Stimulated activated CD8-positive, alpha-beta memory T cell treated with anti-CD3 and anti-CD28 coated beads, Interleukin-4, amount 100 ng/mL, for 4 hours (primary cell): ENCODE measurements around the gene OR2V2.
"Not testable (repeated sequence)": the region's sequence is repeated elsewhere in the genome, so short reads cannot be mapped to it uniquely, and the experiment has no call there.

ENCODE experiments used
- DNase-seq, 2 donors: peaks; one replicate each; pipeline ENCODE4 v3.0.0-alpha.2; 2020; ENCODE audit warnings: low read depth in 2 of 2, low spot score in 1 of 2

The OR2V2 gene

DNA sequence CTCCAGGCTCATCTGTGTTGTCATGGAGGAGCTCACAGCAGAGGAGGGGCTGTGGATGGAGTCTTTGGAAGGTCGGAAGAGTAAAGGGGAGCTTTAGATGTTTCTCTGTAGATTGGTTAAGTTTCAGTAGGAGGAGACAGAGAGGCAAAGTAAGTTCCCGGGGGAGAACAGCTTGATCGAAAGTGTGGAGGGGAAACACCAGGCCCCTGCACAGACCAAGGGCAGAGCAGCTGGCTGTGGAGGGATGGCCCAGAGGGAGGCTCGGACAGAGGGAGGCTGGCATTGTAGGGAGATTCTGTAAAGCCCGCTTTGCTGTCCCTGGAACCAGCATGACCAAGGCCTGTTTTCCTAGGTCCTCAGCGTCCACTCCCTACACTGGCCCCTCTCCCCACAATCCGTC, 5.3 kb upstream of the OR2V2 start:
- DNase-seq: no peak

- no peak for DNase-seq
Observed at GRCh38 chr5:181145133-181145532, 2.3 kb upstream of the OR2V2 start.

- no peak for DNase-seq
Observed at GRCh38 chr5:181149355-181149754, 2.0 kb downstream of the OR2V2 start.

GRCh38 chr5:181149806-181150733, 2.7 kb downstream of the OR2V2 start:
- DNase-seq: no peak

GRCh38 chr5:181151146-181151545, 3.8 kb downstream of the OR2V2 start:
- no peak for DNase-seq

DNA sequence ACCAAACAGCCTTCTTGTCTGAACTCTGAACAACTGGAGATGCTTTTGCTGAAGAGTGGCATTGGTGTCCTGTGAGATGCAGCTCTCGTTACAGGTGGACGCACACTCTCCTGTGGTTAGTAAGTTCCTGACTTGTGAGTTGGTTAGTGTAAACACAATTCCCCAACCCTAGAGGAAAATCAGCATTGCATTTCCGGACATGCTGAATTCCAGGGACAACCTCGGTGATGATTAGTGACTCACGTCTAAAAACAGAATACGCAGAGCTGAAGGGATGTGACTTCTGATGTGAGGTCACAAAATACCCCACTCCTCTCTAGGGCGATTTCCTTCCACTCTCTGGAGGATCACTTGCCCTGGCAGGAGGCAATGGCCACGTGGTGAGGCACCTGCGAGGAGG, 5.0 kb downstream of the OR2V2 start:
- no peak for DNase-seq

DNA sequence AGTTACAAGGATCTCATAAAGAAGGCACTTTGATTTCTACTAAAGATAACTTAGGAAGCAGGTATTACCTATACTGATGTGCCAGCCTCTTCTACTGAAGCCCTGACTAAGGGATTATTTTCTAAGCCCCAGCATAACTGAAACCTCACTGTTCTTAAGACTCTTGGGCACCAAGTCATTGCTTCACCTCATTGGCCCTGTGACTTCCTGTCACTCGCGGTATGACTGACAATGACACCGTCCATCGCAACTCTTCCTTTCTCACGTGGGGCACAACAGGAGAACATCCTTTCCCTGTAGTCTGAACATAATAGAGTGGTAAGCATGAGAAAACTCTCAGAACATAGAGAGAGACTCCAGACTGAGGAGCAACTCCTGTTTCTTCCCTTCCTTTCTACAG, 6.4 kb downstream of the OR2V2 start:
- no peak for DNase-seq

DNA sequence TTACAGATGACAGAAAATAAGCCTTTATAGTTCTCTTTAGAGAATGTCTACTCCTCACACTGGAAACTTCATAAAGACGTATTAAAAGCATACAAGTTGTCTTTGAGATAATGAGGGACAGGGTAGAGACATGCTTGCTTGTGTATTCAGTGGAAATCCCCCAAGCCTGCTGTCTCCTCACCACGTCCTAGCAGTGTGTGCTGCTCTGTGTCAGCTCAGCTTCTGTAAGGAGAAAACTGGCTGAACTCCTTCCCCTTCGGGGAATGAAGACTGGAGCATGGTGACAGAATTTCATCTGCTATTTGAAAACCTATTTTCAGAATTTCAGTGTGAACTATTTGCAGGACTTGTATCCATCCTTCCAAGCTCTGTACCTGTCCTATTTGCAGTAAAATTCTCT, 9.4 kb downstream of the OR2V2 start:
- DNase-seq: no peak

GRCh38 chr5:181158869-181159268, 11.5 kb downstream of the OR2V2 start:
- no peak for DNase-seq

DNA sequence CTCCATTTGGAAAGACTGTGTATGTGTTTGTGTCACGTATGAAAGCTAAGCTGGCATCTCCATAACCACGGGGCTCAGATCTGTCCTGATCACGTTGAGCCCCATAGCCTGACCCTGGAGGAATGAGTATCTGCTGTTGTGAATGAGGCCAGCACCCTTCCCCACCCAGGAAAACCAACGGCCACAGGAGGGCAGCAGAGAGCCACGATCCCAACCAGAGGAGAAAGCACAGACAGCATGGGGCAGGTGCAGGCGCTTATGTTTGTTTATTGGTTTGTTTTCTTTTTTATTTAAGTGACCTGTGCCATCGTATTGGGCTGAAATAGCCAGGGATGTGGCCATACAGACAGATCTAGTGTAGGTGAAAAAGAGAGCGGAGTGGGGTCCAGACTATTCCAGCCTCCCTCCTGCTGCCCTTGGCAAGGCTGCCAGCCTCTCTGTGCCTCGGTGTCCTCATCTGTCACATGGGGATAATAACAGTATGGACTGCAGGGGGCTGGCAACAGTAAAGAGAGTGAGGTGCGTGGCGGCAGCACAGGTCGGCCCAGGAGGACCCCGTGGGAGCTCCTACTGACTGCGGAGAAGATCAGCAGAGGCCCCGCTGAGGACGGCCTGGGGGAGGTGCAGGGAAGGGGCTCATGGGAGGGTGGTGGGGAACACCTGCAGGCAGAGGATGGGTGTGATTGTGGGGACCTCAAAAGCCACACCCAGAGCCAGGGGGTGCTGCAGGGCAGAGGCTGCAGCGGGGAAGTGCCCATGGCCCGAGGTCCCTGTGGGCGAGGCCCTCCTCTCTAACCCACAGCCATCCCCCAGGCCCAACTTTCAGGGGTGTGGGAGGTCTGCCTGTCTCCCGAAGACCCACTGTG, 12.1 kb downstream of the OR2V2 start:
- peak; percentile 70 to 98 for DNase-seq

DNA sequence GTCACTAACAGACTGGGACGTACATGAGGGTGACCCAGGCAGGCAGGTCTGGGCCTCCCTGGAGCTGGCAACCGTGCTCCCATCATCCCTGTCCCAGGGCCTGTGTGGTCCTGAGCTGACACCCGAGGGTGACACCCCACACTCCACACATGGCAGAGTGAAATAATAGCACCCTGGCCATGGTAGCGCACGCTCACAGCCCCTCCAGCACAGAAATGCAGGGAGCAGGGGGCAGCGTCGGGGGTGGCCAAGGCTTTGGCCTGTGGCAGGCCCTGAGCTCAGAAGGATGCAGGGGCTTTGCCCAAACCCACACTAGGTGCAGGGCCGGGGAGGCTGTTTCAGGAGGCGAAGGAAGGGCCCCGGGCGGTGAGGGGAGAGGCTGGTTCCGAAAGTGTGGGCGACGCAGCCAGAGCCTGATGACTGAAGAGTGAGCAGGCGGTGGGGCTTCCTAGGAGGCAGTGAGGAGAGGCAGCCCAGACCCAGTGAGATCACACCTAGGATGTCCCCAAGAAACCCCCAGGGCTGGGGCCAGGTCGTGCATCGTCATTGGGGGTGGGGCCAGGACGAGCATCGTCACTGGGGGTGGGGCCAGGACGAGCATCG, 12.9 kb downstream of the OR2V2 start:
- peak; percentile 51 to 64 for DNase-seq

GRCh38 chr5:181160755-181161533, 13.6 kb downstream of the OR2V2 start:
- not testable (repeated sequence) for DNase-seq

GRCh38 chr5:181161534-181162175, 14.3 kb downstream of the OR2V2 start:
- no peak for DNase-seq

DNA sequence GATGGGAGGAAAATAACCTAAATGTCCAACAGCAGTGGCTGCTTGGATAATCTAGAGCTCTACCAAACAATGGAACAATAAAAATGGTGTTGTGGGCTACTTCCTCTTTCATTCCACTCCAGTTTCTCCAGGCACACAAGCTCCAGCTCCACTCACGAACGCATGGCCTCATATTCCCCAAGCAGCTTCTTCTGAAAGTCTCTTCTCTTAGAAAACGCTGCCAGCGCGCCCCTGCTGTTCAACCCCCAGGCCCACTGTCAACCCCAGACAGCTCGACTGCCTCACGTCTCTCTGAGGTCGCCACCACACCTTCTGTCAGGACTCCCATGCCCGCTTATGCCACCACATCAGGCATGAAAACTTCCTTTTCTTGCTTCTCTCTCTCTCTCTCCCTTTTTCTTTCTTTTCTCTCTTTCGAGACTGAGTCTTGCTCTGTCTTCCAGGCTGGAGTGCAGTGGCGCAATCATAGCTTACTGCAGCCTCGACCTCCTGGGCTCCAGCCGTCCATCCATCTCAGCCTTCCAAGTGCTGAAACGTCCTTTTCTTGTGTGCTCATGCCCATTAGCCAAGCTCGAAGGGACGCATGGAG, 16.2 kb downstream of the OR2V2 start:
- DNase-seq: no peak

DNA sequence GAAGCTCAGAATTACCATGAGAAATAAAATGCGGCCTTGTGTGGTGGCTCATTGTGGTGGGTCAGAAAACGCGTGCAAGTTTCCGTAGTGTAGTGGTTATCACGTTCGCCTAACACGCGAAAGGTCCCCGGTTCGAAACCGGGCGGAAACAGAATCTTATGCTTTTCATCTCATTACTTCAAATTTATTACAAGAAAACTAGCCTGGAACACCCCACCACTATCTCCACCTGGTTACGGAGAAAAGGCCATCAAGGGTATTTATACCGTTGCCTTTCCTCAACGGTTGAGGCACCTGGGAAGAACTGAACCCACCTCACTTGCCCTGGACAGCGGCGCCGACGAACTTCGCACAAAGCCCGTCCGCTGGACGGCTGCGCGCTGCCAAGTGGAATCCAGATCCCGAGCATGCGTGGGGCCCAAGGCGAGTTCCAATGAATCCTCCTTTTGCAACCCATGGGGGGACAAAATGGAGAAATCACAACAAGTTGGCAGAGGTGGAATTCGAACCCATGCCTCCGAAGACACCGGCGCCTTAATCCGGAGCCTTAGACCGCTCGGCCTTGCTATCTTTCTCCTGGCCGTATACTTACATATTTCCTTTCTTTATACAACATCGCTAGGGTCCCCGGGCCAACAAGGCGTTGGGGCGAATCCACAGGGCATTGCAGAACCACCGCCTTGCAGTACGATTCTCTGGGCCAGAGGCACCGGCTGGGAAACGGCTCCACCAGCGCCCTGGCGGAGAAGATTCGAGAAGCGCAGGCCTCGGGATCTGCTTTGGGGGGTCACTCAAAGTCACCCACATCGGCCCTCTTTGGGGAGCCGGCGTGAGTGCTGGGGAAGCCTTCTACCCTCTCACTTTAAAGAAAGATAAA, 16.9 kb downstream of the OR2V2 start:
- DNase-seq: no peak

- no peak for DNase-seq
Observed at GRCh38 chr5:181166812-181167733, 19.7 kb downstream of the OR2V2 start.

DNA sequence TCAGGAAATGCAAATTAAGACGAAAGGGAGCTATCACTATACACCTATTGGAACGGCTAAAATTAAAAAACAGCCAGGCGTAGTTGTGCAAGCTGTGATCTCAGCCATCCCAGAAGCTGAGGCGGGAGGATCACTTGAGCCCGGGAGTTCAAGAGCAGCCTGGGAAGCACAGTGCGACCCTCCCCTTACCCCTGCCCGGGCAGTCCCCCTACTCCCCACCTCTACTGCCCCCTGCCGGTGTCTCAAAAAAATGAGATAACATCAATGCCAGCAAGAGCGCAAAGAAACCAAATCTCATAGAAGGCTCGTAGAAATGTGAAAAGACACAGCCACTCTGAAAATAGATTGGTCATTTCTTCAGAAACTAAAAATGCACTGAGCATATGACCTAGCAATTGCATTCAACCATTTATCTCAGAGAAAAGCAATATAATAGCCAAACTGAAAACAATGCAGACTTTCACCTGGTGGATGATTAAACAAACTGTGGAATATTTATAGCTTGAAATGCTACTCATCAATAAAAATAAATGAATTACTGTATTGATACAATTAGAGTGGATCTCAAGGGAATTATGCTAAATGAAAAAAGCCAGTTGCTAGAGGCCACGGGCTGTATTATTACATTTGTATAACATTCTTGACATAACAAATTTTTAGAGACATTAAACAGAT, 20.6 kb downstream of the OR2V2 start:
- DNase-seq: no peak
